Measurements from ENCODE around the gene MYO1D. TPM values are rescaled to one million over a fixed set of nuclear protein-coding genes. Genes with fewer than 3 reads are reported as not detected.
"Not testable (repeated sequence)": the region's sequence is repeated elsewhere in the genome, so short reads cannot be mapped to it uniquely, and the experiment has no call there.

Gene MYO1D
- total RNA-seq, 1 experiment from 2014 or later, result 29.9 TPM

DNA sequence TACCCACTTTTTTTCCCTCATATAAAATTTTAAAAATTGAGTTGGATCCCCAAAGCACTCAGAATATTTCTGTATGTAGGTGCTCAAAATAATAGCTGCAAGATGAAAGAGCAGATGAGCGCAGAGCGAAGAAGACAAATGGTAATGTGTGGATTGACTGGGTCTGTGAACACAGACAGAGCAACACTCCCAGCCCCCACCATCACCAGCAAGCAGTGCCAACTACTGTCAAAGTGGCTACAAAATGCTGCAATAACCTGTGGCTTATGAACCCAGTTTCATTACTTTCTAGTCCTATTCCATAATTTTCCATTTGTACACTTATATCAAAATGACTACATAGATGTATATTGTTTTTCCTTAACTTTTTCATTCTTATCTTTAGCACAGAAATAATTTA lies 137.2 kb downstream of the MYO1D start (continued):
- TF ChIP-seq, protein P1, sequence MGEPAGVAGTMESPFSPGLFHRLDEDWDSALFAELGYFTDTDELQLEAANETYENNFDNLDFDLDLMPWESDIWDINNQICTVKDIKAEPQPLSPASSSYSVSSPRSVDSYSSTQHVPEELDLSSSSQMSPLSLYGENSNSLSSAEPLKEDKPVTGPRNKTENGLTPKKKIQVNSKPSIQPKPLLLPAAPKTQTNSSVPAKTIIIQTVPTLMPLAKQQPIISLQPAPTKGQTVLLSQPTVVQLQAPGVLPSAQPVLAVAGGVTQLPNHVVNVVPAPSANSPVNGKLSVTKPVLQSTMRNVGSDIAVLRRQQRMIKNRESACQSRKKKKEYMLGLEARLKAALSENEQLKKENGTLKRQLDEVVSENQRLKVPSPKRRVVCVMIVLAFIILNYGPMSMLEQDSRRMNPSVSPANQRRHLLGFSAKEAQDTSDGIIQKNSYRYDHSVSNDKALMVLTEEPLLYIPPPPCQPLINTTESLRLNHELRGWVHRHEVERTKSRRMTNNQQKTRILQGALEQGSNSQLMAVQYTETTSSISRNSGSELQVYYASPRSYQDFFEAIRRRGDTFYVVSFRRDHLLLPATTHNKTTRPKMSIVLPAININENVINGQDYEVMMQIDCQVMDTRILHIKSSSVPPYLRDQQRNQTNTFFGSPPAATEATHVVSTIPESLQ (CRISPR knock-in tag; IDR thresholded peaks at IDR 0.05), result no peak
- TF ChIP-seq, protein P2, sequence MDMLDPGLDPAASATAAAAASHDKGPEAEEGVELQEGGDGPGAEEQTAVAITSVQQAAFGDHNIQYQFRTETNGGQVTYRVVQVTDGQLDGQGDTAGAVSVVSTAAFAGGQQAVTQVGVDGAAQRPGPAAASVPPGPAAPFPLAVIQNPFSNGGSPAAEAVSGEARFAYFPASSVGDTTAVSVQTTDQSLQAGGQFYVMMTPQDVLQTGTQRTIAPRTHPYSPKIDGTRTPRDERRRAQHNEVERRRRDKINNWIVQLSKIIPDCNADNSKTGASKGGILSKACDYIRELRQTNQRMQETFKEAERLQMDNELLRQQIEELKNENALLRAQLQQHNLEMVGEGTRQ (CRISPR knock-in tag; IDR thresholded peaks at IDR 0.05), result no peak
- no peak for TF ChIP-seq GTF2I (CRISPR knock-in tag; conservative IDR thresholded peaks at IDR 0.05)
- no peak for TF ChIP-seq ZNF317 (CRISPR knock-in tag; IDR thresholded peaks at IDR 0.05; ENCODE audit: borderline replicate concordance, low read depth)
- TF ChIP-seq CDX4 (CRISPR knock-in tag; IDR thresholded peaks at IDR 0.05; ENCODE audit: borderline replicate concordance), result no peak
- no peak for TF ChIP-seq FOXK1 (CRISPR knock-in tag; IDR thresholded peaks at IDR 0.05)
- no peak for TF ChIP-seq RORB (CRISPR knock-in tag; IDR thresholded peaks at IDR 0.05)
- TF ChIP-seq GRHL2 (CRISPR knock-in tag; IDR thresholded peaks at IDR 0.05; ENCODE audit: insufficient replicate concordance, severe bottlenecking), result no peak

DNA sequence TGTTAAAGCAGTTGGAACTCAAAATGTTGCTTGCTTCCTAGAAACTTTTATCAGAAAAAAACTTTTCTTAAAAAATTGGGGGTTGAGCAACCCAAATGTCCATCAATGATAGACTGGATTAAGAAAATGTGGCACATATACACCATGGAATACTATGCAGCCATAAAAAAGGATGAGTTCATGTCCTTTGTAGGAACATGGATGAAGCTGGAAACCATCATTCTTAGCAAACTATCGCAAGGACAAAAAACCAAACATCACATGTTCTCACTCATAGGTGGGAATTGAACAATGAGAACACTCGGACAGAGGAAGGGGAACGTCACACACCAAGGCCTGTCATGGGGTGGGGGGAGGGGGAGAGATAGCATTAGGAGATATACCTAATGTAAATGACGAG lies 137.8 kb downstream of the MYO1D start:
- POLR2A ChIA-PET; H3K27me3 Mint-ChIP-seq (ENCODE audit: low read depth); H3K4me1 Mint-ChIP-seq; ATAC-seq; CTCF ChIA-PET; H3K27ac Mint-ChIP-seq; H3K36me3 Mint-ChIP-seq; H3K9me3 Mint-ChIP-seq; DNase-seq (ENCODE audit: low spot score); H3K4me3 Mint-ChIP-seq: not testable (repeated sequence)

DNA sequence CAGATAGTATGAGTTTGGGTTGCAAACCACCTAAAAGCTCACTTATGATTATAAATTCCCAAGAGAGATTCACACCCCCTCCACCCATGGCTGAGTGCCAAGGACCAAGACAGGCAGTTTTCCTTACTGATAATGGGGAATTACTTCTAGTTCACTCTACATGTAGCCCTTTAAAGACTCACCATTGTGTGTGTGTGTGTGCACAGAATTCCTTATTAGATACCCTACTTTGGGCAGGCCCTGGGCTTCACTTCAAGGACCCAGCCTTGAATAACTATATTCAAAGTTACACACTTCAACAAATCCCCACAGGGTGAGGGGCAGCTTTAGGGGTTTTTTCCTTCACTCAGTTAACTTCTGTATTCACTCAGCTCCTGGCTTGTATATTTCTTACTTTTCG lies 143.5 kb downstream of the MYO1D start:
- DNase-seq (ENCODE audit: low spot score) (no peak), ATAC-seq (no peak)
- POLR2A ChIA-PET, result no interaction called here
- Mint-ChIP-seq H3K4me1 (peaks cover 3% of the 10 kb centered on the region), H3K36me3 (peaks cover 5% of the 10 kb centered on the region; the same call in 1 of the 2 replicates), H3K27ac (no peak overlapping the region), H3K27me3 (ENCODE audit: low read depth) (no peaks in the 10 kb centered on the region), H3K9me3 (peaks cover 4% of the 10 kb centered on the region), H3K4me3 (no peak overlapping the region)
- CTCF ChIA-PET, result interaction anchor here (0.6 to 1.1 kb wide), 2 partner anchors 121 to 143 kb away, joined by 3 read pairs; no protein-coding TSS in a partner anchor
- TF ChIP-seq ZNF232 (CRISPR knock-in tag; IDR thresholded peaks at IDR 0.05), result no peak
- TF ChIP-seq ATF3 (CRISPR knock-in tag; conservative IDR thresholded peaks at IDR 0.05), result no peak

DNA sequence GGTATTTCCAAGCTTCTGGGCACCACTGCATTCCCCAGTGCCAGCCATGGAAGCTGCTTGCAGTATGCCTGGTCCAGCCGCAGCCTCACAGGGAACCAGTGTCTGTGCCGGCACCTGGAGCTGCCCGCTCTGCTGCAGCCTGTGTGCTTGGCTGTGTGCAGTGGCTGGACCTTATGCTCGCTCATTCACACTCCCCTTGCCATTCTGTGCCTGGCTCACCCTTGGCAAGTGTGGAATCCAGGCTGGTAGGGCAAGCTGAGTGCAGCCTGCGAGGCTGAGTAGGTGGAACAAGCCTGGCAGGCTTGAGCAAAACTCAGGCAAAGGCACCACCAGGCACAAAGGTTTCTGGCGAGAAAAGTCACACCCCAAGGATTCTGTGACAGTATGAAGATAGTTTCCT lies 144.0 kb downstream of the MYO1D start:
- DNase-seq (ENCODE audit: low spot score) (no peak), ATAC-seq (no peak)
- peaks cover 4% of the 10 kb centered on the region for H3K9me3 Mint-ChIP-seq
- TF ChIP-seq, protein P3, sequence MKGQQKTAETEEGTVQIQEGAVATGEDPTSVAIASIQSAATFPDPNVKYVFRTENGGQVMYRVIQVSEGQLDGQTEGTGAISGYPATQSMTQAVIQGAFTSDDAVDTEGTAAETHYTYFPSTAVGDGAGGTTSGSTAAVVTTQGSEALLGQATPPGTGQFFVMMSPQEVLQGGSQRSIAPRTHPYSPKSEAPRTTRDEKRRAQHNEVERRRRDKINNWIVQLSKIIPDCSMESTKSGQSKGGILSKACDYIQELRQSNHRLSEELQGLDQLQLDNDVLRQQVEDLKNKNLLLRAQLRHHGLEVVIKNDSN (CRISPR knock-in tag; IDR thresholded peaks at IDR 0.05), result no peak
- no peak for TF ChIP-seq GRHL2 (CRISPR knock-in tag; IDR thresholded peaks at IDR 0.05; ENCODE audit: insufficient replicate concordance, severe bottlenecking)
- ChIA-PET CTCF (interaction anchor here (0.6 to 1.9 kb wide), 3 partner anchors 50 to 143 kb away, joined by 3 to 7 read pairs (median 3); no protein-coding TSS in a partner anchor), POLR2A (no interaction called here)
- H3K4me3 Mint-ChIP-seq, result no peak overlapping the region
- no peaks in the 10 kb centered on the region for H3K27me3 Mint-ChIP-seq (ENCODE audit: low read depth)
- peaks cover 3% of the 10 kb centered on the region for H3K4me1 Mint-ChIP-seq
- H3K27ac Mint-ChIP-seq, result no peak overlapping the region
- H3K36me3 Mint-ChIP-seq, result peaks cover 5% of the 10 kb centered on the region; the same call in 1 of the 2 replicates

DNA sequence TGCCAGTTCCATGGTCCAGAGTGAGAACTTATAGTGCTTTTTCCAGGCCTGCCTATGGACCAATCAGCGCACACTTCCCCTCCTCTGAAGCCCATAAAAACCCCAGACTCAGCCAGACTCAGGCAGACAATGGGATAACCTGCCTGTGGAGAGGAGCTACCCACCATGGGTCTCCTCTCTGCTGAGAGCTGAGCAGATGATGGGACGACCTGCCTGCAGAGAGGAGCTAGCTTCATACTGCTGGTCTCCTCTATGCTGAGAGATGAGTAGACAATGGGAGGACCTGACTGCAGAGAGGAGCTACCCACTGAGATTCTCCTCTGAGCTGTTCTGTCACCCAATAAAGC lies 144.7 kb downstream of the MYO1D start:
- H3K4me3 Mint-ChIP-seq, result no peak overlapping the region
- POLR2A ChIA-PET, result no interaction called here
- H3K9me3 Mint-ChIP-seq, result peaks cover 4% of the 10 kb centered on the region
- no peak for ATAC-seq
- peaks cover 3% of the 10 kb centered on the region for H3K4me1 Mint-ChIP-seq
- no peak for TF ChIP-seq ZNF317 (CRISPR knock-in tag; IDR thresholded peaks at IDR 0.05; ENCODE audit: borderline replicate concordance, low read depth)
- TF ChIP-seq, protein P4, sequence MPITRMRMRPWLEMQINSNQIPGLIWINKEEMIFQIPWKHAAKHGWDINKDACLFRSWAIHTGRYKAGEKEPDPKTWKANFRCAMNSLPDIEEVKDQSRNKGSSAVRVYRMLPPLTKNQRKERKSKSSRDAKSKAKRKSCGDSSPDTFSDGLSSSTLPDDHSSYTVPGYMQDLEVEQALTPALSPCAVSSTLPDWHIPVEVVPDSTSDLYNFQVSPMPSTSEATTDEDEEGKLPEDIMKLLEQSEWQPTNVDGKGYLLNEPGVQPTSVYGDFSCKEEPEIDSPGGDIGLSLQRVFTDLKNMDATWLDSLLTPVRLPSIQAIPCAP (CRISPR knock-in tag; IDR thresholded peaks at IDR 0.05), result no peak
- CTCF ChIA-PET, result interaction anchor here (1.1 to 1.9 kb wide), 2 partner anchors 51 to 142 kb away, joined by 3 to 7 read pairs; no protein-coding TSS in a partner anchor
- H3K36me3 Mint-ChIP-seq, result peaks cover 5% of the 10 kb centered on the region; the same call in 1 of the 2 replicates
- DNase-seq (ENCODE audit: low spot score), result no peak
- H3K27me3 Mint-ChIP-seq (ENCODE audit: low read depth), result no peaks in the 10 kb centered on the region
- no peak overlapping the region for H3K27ac Mint-ChIP-seq
